HG02852 (cell line): Measurements from ENCODE around the gene CSTF3.
"Not testable (repeated sequence)": the region's sequence is repeated elsewhere in the genome, so short reads cannot be mapped to it uniquely, and the experiment has no call there.

Source experiments
- ATAC-seq: cut with Tn5 transposase; IDR thresholded peaks from one replicate; pipeline ENCODE4 v1.9.1; 2021; ENCODE audit warnings: mild to moderate bottlenecking, moderate library complexity; ENCODE audit not compliant: unreplicated experiment

Gene CSTF3

DNA sequence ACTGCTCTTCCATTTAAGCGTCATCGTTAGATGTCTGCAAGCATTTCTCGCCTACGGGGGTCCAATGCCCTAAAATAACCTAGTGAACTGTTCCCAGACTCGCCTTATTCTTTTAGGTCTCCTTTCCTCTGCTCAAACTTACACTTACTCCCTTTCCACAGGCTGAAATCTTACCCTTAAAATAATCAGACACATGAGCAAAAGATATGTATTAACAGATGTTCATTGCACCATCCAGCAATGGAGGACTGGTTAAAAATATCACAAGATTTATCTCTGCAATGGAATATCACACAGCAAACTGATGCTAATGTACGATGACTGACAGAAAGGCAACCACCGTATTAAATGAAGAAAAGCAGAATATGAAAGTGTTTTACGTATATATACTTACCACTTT lies 1.6 kb upstream of the CSTF3 start:
- ATAC-seq = no peak

DNA sequence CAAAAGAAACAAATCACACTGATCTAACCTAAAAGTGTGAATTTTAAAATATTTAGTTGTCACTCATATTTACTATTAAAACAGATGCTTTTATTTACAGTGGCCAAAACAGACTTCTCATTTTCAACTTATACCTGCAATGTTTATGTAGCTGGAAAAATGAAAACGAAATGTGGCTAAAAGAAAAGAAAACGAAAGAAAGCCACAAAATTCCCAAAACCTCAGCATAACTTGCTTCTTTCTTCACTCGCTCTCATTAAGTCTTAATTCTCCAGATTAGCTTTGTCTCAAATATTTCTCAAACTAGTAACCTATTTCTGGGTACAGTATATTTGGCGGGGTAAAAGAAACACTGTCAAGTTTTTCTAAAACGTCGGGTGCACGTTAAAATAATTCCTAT lies 693 bp downstream of the CSTF3 start:
- no peak for ATAC-seq

DNA sequence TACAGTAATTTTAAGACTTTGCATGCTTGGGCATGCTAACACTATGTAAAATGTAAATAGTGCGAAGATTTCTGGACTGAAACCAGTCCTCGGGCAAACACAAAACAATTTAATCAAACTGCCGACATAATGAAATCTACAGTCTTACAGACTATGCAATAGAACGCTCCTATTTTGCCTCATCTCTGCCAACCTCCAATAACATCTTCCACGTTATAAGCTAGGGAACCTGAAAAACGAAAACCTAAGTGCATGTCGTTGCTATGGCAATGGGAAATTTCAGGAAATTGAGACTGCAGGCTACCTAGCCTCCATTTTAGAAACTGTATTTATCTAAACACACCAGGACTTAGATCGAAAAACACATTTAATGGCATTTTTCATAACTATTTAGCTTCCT lies 1.1 kb downstream of the CSTF3 start:
- no peak for ATAC-seq

DNA sequence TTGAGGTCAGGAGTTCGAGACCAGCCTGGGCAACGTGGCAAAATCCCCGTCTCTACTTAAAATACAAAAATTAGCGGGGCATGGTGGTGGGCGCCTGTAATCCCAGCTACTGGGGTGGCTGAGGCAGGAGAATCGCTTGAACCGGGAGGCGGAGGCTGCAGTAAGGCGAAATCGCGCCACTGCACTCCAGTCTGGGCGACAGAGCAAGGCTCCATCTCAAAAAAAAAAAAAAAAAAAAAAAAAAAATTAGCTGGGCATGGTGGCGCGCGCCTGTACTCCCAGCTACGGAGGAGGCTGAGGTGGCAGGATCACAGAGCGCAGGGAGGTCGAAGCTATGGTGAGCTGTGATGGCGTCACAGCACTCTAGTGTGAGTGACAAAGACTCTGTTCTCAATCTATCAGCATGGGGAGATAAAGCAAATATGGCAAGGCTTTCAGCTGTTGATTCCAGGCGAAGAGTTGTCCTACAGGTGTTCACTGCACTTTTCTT lies 1.9 kb downstream of the CSTF3 start:
- not testable (repeated sequence) for ATAC-seq

DNA sequence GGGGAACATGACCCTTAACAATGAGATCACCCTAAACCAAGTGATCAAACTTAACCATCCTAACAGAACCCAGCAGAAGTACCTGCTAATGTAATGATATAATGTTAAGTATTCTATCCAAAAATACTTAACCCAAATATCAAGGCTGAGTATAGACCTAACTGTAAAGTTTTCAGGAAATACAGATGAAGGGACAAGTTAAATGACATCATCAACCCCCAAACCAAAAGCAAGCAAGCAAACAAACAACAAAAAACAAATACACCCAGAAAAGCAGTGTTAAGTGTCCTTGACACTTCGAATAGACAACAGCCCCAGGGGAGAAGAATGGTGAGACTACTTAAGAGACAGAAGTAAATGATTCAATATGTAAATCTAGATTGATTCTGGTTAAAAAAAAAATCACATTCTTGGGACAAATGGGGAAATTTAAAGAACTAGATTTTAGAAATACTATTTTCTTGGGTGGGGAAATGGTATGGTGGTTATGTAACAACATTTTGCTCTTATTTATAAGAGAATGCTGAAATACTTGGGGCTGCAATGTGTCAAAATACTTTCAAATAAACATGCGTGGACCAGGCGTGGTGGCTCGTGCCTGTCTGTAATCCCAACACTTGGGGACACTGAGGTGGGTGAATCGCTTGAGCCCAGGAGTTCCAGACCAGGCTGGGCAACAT lies 2.5 kb downstream of the CSTF3 start:
- ATAC-seq = no peak

DNA sequence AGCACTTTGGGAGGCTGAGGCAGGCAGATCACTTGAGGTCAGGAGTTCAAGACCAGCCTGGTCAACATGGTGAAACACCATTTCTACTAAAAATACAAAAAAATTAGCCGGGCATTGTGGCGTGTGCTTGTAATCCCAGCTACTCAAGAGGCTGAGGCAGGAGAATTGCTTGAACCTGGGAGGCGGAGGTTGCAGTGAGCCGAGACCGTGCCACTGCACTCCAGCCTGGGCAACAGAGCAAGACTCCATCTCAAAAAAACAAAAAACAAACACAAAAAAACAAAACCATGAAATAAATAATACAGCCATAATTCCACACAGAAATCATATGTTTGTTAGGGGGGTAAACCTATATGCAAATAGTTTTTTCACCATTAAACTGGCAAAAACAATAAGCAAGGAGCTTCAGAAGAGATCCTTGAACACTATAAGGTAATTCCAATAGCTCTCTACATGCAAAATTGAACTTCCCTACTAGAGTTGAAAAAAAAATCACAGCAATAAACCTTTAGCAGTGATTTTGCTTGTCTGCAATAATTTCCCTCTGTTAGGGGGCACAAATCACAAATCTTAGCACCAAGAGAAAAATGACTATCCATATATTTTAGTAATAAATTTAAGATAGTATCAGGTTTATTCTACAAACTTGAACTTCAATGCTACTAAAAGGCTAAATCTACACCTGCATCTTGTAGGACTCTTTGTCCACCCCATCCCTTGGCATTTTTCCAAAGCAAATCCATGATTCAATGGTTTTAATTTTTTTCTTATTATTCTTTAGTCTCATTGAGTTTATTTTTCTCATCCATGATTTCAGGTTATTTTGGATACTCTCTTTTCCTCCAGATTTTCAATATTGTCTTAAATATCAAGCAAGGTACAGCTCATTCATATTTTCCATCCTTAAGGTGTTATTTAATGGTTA lies 3.9 kb downstream of the CSTF3 start:
- no peak for ATAC-seq

DNA sequence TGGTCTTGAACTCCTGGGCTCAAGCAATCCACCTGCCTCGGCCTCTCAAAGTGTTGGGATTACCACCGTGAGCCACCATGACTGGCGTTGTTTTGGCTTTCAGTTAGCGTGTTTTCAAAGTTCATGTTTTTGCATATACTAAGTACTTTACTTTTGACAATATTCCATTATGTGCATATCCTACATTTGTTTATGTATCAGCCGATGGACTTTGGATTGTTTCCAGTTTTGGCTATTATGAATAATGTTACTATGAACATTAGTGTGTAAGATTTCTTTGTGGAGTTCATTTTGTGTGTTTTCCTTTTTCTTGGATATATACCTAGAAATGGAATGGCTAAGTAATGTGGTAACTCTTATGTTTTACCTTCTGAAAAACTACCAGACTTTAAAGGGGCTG lies 9.9 kb downstream of the CSTF3 start:
- ATAC-seq = no peak

DNA sequence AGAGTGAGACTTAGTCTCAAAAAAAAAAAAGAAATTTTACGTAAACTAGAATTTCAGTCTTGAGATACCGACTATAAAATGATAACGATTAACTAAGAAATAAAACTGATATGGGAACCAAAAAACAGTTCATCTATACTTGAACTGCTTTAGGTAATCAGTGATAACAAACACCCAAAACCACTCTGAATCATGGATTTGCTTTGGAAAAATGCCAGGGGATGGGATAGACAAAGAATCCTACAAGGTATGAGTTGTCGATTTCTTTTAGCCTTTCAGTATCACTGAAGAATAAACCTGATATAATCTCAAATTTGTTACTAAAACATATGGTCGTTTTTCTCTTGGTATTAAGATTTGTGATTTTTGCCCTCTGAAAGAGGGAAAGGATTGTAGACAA lies 13.7 kb downstream of the CSTF3 start:
- ATAC-seq = no peak

DNA sequence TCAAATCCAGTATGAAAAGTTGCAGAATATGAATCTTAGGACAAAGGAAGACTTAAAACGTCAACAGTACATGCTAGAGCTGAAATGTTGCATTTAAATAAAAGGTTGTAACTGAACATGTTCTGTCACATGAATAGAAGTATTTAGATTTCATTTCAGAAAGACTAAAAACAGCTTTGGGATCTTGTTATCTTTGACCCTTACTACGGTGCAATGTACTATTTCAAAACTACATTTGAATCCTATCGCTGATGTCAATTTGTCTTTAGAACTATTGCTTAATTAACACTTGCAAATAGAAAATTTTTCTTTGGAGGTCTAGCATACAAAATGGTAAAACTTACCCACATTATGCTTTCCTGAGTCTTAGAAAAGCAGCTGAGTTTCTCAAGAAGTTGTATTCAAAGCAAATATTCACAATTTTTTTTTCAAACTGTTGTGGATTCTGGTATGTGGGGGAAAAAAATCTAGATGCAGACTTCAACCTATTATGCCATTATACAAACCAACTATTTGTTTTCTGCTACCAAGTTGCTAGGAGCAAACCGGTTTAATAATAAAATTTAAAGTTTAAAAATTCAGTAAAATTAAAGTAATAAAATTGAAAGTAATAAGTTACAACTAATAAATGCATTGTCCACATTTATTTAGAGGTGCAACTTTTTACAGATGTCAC lies 25.4 kb downstream of the CSTF3 start:
- ATAC-seq = no peak

DNA sequence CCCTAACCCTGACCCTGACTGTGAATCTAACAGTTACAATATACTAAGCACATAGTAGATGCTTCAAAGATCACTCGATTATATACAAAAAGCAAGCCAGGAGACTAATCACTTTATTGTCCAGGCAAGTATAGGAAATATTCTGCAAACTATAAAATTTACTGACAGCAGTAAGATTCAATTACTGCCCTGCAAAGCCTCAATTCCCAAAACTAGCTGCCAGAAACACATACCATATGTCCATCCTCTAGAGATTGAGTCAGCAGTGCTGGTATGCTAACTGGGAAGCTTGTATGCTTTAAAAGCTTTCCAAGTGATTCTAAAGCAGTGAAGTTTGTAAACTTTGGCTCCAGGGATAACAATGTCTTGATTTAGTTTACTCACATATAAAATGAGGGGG lies 26.1 kb downstream of the CSTF3 start:
- ATAC-seq = no peak

DNA sequence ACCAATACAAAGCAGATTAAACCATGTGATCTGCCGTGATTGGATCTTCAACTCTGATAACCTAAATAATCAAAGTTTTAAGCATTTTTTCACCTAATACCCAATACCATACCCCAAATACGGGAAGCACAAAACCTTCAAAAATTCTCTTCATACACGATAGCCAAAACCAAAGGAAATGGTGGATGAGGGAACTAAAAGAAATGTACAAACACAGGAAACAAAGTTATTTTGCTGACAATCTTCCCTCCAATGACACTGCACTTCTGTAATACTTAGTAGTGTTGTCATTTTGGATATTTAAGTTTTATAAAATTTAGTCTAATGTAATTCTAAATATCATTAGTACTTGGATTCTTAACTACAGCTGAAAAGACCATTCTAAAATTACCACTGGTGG lies 27.0 kb downstream of the CSTF3 start:
- ATAC-seq = no peak

DNA sequence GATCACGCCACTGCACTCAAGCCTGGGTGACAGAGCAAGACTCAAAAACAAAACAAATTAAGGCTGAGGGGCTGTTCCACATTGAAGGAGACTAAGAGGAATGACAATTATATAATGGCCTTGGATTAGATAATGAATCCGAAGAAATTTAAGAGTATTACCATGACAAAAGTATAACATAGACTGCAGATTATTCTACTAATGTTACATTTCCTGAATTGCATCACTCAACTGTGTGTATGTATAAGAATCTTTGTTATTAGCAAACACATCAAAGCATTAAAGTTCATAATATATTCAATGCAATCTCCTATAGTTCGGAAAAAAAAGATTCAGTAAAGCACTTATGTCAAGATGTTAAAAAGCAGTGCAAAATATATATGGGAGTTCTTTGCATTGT lies 27.5 kb downstream of the CSTF3 start:
- no peak for ATAC-seq

DNA sequence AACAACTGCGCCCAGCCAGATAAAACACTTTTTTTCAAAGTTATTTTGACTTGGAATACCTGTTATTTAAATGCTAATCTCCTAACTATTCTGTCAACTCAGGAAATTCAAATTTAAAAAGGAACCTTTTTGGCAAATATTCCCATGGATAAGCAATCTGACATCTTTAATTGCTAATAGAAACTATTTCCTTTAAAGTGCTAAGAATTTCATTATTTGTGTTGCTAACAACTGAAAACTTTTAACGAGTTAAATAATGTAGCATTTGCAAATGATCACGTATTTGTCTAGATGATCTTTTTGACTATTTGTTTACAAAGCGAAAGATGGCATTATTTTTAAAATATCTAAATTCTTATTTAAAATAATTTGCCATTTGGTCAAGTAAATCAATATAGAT lies 28.8 kb downstream of the CSTF3 start:
- ATAC-seq = no peak

DNA sequence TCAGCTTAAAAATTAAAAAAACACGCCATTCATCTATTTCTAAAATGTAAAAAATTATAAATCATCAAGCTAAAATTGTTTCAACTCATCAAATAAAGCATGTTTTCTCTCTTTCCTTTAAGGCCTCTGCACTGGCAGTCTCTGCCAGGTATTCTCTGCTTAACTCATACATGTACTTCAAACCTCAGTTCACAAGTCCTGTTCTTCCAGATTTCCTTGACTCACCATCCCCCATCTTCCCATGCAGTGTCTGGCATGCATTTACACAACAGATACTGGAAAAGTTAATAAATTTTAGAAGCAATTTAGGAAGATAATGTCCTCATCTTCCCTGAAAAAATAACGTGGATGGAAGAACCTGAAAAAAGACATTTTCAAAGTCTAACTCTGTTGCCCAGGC lies 32.5 kb downstream of the CSTF3 start:
- no peak for ATAC-seq

DNA sequence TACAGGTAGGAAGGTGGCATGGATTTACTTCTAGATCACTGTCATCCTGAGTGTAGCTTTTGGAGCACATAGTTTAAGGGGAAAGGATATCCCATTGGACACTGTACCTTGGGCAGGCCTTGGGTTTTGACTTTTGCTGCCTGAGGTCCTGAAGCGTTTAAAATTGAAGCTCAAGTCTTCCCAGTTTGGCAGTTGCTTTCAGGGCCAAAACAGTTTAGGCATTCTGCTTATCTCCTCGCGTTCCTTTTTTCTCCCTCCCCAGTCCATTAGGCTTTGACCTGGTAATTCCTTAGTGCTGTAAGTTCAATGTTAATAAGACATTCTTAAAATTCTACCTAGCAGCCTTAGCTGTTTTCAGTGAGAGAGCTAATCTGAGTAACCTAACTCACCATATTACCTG lies 35.7 kb downstream of the CSTF3 start:
- no peak for ATAC-seq

DNA sequence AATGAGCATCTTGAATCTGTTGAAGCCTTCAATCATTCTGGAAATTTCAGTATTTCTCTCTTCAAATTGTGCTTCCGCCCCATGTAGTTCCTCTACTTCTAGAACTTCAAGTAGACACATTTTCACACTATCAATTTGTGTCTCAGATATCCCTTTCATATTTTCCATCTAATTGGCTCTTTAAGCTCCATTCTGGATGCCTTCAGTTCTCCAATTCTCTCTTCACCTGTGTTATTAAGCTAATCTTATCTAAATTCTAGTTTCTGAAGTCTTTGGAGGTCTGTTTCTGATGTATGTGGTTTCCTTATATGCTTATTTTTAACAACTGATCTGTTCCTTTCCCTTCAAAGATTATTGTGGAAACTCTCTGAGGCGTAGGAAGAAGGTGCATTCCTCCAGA lies 36.3 kb downstream of the CSTF3 start:
- no peak for ATAC-seq

DNA sequence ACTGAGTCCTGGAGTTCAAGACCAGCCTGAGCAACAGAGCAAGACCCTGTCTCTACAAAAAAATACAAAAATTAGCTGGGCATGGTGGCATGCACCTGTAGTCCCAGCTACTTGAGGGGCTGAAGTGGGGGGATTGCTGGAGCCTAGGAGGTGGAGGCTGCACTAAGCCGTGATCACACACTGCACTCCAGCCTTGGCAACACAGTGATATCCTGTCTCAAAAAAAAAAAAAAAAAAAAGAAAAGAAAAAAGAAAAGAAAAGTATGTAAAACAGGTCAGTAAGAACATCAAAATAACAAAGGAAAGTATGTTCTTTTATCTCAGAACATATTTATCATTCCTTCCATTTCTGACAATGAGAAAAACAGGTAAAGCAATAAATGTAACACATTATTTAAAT lies 38.6 kb downstream of the CSTF3 start:
- ATAC-seq = not testable (repeated sequence)

DNA sequence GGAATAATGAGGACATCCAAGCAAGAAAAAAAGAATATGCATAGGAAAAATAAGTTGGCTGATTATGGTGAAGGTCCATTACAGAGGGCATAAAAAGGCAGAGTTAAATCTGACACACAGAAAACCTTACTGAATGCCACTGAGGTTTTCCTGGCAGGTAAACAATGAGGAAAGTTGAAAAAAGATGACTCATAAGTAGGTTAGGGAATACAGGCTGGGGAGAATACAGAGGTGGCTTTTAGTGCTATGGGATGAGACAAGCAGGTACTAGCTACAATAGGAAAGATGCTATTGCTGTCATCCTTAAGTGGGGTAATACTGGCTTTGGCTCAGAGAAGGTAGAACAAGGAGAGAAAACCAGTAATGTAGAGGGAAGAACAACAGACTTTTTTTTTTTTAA lies 44.7 kb downstream of the CSTF3 start:
- ATAC-seq = no peak

DNA sequence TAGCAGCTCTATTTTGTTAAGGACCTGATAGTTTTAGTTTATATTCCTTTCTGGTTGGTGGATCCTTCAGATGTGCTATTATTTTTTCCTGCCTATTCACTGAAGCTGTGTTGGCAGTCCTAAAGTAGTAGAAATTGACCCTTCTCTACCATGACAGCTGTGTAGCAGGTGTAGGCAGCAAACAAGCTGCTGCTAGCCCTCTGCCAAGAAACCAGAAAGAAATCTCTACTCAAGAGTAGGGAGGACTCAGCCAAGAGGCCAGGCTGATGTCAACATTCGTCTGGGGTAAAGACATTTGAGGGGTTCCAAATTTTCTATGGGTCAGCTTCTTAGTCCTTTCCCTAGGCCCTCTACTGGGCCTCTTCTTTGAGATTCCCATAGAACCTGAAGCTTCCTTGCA lies 51.2 kb downstream of the CSTF3 start:
- no peak for ATAC-seq

DNA sequence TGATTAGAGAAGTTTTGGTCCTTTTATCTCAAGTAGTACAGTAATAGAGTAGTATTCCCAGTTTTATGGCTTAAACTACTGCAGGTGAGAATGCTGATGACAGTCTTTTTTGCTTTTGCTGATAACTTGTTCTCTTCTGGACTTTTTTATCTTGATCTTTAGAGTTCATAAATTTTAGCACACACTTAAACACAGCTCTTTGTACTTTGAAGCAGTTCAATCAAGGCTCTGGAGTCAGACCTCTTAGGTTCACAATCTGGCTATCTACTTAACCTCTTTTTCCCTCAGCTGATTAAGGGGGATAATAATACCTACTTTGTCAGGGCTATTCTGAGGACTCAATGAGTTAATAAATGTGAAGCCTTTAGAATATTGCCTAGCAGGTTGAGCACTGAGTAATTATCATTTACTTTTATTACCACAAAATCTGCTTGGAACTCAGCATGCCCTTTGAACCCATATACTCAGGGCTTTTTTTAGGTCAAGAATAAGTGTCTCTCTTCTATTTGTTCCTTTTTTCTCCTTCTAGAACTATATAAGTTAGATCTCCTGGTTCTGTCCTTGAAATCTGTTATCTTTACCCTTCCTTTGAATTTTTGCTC lies 51.9 kb downstream of the CSTF3 start:
- ATAC-seq = no peak

DNA sequence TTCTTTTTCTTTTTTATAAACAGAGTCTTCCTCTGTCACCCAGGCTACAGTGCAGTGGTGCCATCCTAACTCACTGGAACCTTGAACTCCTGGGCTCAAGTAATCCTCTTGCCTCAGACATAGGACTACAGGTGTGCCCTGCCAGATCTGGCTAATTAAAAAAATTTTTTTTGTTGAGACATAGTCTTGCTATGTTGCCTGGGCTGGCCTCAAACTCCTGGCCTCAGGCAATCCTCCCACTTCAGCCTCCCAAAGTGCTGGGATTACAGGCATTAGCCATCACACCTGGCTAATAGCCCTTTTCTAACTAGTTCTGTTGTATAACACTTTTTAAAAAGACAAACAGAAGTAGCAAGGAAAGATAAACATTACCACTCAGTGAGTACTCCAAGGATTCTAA lies 57.4 kb downstream of the CSTF3 start:
- ATAC-seq = no peak
